ENCODE results near the gene KLHL14.

DNA sequence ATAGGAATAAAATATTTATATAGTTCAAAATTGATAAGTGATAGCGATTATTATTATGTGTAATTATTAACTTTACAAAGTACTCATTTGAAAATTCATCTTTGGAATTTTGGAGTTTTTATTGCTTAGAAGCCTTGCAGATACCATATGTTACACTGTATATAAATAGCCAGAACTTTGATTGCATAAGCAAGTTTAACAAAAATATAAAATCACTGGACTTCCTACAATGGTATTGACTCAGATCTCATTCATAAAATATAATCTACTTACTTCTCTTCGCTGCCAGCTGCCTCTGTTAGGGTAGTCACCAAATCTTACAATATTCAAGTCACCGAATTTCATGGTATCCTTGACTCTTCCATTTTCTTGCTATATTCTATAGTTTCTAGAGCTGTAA lies 22.5 kb downstream of the KLHL14 start:
- TF ChIP-seq, protein P1, sequence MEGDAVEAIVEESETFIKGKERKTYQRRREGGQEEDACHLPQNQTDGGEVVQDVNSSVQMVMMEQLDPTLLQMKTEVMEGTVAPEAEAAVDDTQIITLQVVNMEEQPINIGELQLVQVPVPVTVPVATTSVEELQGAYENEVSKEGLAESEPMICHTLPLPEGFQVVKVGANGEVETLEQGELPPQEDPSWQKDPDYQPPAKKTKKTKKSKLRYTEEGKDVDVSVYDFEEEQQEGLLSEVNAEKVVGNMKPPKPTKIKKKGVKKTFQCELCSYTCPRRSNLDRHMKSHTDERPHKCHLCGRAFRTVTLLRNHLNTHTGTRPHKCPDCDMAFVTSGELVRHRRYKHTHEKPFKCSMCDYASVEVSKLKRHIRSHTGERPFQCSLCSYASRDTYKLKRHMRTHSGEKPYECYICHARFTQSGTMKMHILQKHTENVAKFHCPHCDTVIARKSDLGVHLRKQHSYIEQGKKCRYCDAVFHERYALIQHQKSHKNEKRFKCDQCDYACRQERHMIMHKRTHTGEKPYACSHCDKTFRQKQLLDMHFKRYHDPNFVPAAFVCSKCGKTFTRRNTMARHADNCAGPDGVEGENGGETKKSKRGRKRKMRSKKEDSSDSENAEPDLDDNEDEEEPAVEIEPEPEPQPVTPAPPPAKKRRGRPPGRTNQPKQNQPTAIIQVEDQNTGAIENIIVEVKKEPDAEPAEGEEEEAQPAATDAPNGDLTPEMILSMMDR (conservative IDR thresholded peaks at IDR 0.05; ENCODE audit: low read length): no peak
- no peak for TF ChIP-seq EZH2phosphoT487 (IDR thresholded peaks at IDR 0.05; ENCODE audit: borderline replicate concordance, low read depth, low read length)

All from OCI-LY7 (cell line).